ENCODE results near the gene TIMM44.
"Not testable (repeated sequence)": the region's sequence is repeated elsewhere in the genome, so short reads cannot be mapped to it uniquely, and the experiment has no call there.

The TIMM44 gene

GRCh38 chr19:7897292-7897691 is 46.2 kb downstream of the TIMM44 start:
- TF ChIP-seq POLR2A (IDR thresholded peaks at IDR 0.05; ENCODE audit: low read depth, low read length) (no peak), SPI1 (IDR thresholded peaks at IDR 0.05; ENCODE audit: low read depth, low read length) (no peak), PAX5 (IDR thresholded peaks at IDR 0.05; ENCODE audit: insufficient read depth, low read length, severe bottlenecking) (no peak), POLR2AphosphoS5 (IDR thresholded peaks at IDR 0.05; ENCODE audit: low read depth, low read length) (no peak), POU2F2 (IDR thresholded peaks at IDR 0.05; ENCODE audit: low read depth, low read length) (no peak), TAF1 (IDR thresholded peaks at IDR 0.05; ENCODE audit: low read depth, low read length) (no peak)
- FAIRE-seq: no peak
- no peak for DNase-seq (ENCODE audit: insufficient read length, low spot score)

- DNase-seq (ENCODE audit: insufficient read length, low spot score): no peak
- TF ChIP-seq POU2F2 (IDR thresholded peaks at IDR 0.05; ENCODE audit: low read depth, low read length) (no peak), SPI1 (IDR thresholded peaks at IDR 0.05; ENCODE audit: low read depth, low read length) (no peak), PAX5 (IDR thresholded peaks at IDR 0.05; ENCODE audit: insufficient read depth, low read length, severe bottlenecking) (no peak), POLR2A (IDR thresholded peaks at IDR 0.05; ENCODE audit: low read depth, low read length) (no peak), TAF1 (IDR thresholded peaks at IDR 0.05; ENCODE audit: low read depth, low read length) (no peak), POLR2AphosphoS5 (IDR thresholded peaks at IDR 0.05; ENCODE audit: low read depth, low read length) (no peak)
- FAIRE-seq: no peak
Measured at GRCh38 chr19:7895565-7895964, 47.9 kb downstream of the TIMM44 start.

- TF ChIP-seq POLR2AphosphoS5 (IDR thresholded peaks at IDR 0.05; ENCODE audit: low read depth, low read length): no peak
- no peak for TF ChIP-seq POLR2A (IDR thresholded peaks at IDR 0.05; ENCODE audit: low read depth, low read length)
- TF ChIP-seq PAX5 (IDR thresholded peaks at IDR 0.05; ENCODE audit: insufficient read depth, low read length, severe bottlenecking): no peak
- TF ChIP-seq TAF1 (IDR thresholded peaks at IDR 0.05; ENCODE audit: low read depth, low read length): no peak
- TF ChIP-seq SPI1 (IDR thresholded peaks at IDR 0.05; ENCODE audit: low read depth, low read length): no peak
- no peak for TF ChIP-seq POU2F2 (IDR thresholded peaks at IDR 0.05; ENCODE audit: low read depth, low read length)
- FAIRE-seq: no peak
- DNase-seq (ENCODE audit: insufficient read length, low spot score): no peak
Measured at GRCh38 chr19:7894612-7895309, 48.7 kb downstream of the TIMM44 start.

GRCh38 chr19:7893362-7894101 is 49.9 kb downstream of the TIMM44 start:
- FAIRE-seq; DNase-seq (ENCODE audit: insufficient read length, low spot score): not testable (repeated sequence)

GRCh38 chr19:7888826-7889217 is 54.6 kb downstream of the TIMM44 start:
- no peak for FAIRE-seq
- DNase-seq (ENCODE audit: insufficient read length, low spot score): no peak
- TF ChIP-seq POLR2A (IDR thresholded peaks at IDR 0.05; ENCODE audit: low read depth, low read length) (no peak), PAX5 (IDR thresholded peaks at IDR 0.05; ENCODE audit: insufficient read depth, low read length, severe bottlenecking) (no peak), SPI1 (IDR thresholded peaks at IDR 0.05; ENCODE audit: low read depth, low read length) (no peak), POU2F2 (IDR thresholded peaks at IDR 0.05; ENCODE audit: low read depth, low read length) (no peak)

- FAIRE-seq (no peak), DNase-seq (ENCODE audit: insufficient read length, low spot score) (no peak)
- TF ChIP-seq SPI1 (IDR thresholded peaks at IDR 0.05; ENCODE audit: low read depth, low read length) (no peak), POLR2AphosphoS5 (IDR thresholded peaks at IDR 0.05; ENCODE audit: low read depth, low read length) (no peak), POLR2A (IDR thresholded peaks at IDR 0.05; ENCODE audit: low read depth, low read length) (no peak), POU2F2 (IDR thresholded peaks at IDR 0.05; ENCODE audit: low read depth, low read length) (no peak), PAX5 (IDR thresholded peaks at IDR 0.05; ENCODE audit: insufficient read depth, low read length, severe bottlenecking) (no peak), TAF1 (IDR thresholded peaks at IDR 0.05; ENCODE audit: low read depth, low read length) (no peak)
Measured at GRCh38 chr19:7888145-7888825, 55.2 kb downstream of the TIMM44 start, which contains the start of gene LRRC8E. TSS of gene LRRC8E (plus strand) at chr19:7888510. CDS start at chr19:7895604, 7,094 bp downstream.

GRCh38 chr19:7887408-7888144 is 55.9 kb downstream of the TIMM44 start:
- TF ChIP-seq POLR2A (IDR thresholded peaks at IDR 0.05; ENCODE audit: low read depth, low read length): no peak
- peak; percentile 85 for TF ChIP-seq SPI1 (IDR thresholded peaks at IDR 0.05; ENCODE audit: low read depth, low read length)
- FAIRE-seq: no peak
- DNase-seq (ENCODE audit: insufficient read length, low spot score): no peak

- TF ChIP-seq POU2F2 (IDR thresholded peaks at IDR 0.05; ENCODE audit: low read depth, low read length) (no peak), POLR2AphosphoS5 (IDR thresholded peaks at IDR 0.05; ENCODE audit: low read depth, low read length) (no peak), SPI1 (IDR thresholded peaks at IDR 0.05; ENCODE audit: low read depth, low read length) (no peak), POLR2A (IDR thresholded peaks at IDR 0.05; ENCODE audit: low read depth, low read length) (no peak)
- no peak for FAIRE-seq
- DNase-seq (ENCODE audit: insufficient read length, low spot score): no peak
Measured at GRCh38 chr19:7885818-7886217, 57.6 kb downstream of the TIMM44 start.

GRCh38 chr19:7883796-7884570 is 59.5 kb downstream of the TIMM44 start:
- no peak for TF ChIP-seq POLR2A (IDR thresholded peaks at IDR 0.05; ENCODE audit: low read depth, low read length)
- TF ChIP-seq TAF1 (IDR thresholded peaks at IDR 0.05; ENCODE audit: low read depth, low read length): no peak
- TF ChIP-seq SPI1 (IDR thresholded peaks at IDR 0.05; ENCODE audit: low read depth, low read length): no peak
- no peak for TF ChIP-seq POLR2AphosphoS5 (IDR thresholded peaks at IDR 0.05; ENCODE audit: low read depth, low read length)
- TF ChIP-seq PAX5 (IDR thresholded peaks at IDR 0.05; ENCODE audit: insufficient read depth, low read length, severe bottlenecking): no peak
- no peak for TF ChIP-seq POU2F2 (IDR thresholded peaks at IDR 0.05; ENCODE audit: low read depth, low read length)
- DNase-seq (ENCODE audit: insufficient read length, low spot score) (no peak), FAIRE-seq (no peak)

Data from GM12891 (cell line).